ENCODE measurements around the gene ANGEL2.
A peak's percentile ranks its signal among the peaks of the same experiment; 100 is the strongest.
"Not testable (repeated sequence)": the region's sequence is repeated elsewhere in the genome, so short reads cannot be mapped to it uniquely, and the experiment has no call there.

The ANGEL2 gene

GRCh38 chr1:213027024-213027423, 11.4 kb upstream of the ANGEL2 start:
- DNase-seq; intact Hi-C loops (cut with DNase I): not testable (repeated sequence)

GRCh38 chr1:213020016-213020415, 4.3 kb upstream of the ANGEL2 start:
- intact Hi-C loops (cut with DNase I) = no loop called here
- DNase-seq = no peak

GRCh38 chr1:213019450-213019849, 3.8 kb upstream of the ANGEL2 start:
- DNase-seq = no peak
- intact Hi-C loops (cut with DNase I) = no loop called here

- DNase-seq = no peak
- intact Hi-C loops (cut with DNase I) = no loop called here
These were observed 2.0 kb upstream of the ANGEL2 start for GRCh38 chr1:213017447-213018273.

GRCh38 chr1:213014642-213015041, 1.0 kb downstream of the ANGEL2 start:
- intact Hi-C loops (cut with DNase I) = loop anchor here (1.0 kb wide), 1 partner anchor 37 kb away; the partner anchor contains the start of gene RPS6KC1
- no peak for DNase-seq

- no peak for DNase-seq
- intact Hi-C loops (cut with DNase I) = no loop called here
These were observed 7.1 kb downstream of the ANGEL2 start for GRCh38 chr1:213008564-213008963.

- intact Hi-C loops (cut with DNase I) = no loop called here
- no peak for DNase-seq
These were observed 12.4 kb downstream of the ANGEL2 start for GRCh38 chr1:213003256-213003655.

GRCh38 chr1:212994926-212995325, 20.7 kb downstream of the ANGEL2 start:
- intact Hi-C loops (cut with DNase I) = loop anchor here (1.0 kb wide), 1 partner anchor 180 kb away; no protein-coding TSS in a partner anchor
- no peak for DNase-seq

GRCh38 chr1:212993960-212994359, 21.7 kb downstream of the ANGEL2 start:
- DNase-seq; intact Hi-C loops (cut with DNase I): not testable (repeated sequence)

- no peak for DNase-seq
- intact Hi-C loops (cut with DNase I) = no loop called here
These were observed 25.4 kb downstream of the ANGEL2 start for GRCh38 chr1:212990276-212990675.

GRCh38 chr1:212987702-212988322, 27.9 kb downstream of the ANGEL2 start:
- DNase-seq = no peak
- intact Hi-C loops (cut with DNase I) = no loop called here

- intact Hi-C loops (cut with DNase I) = no loop called here
- no peak for DNase-seq
These were observed 29.1 kb downstream of the ANGEL2 start for GRCh38 chr1:212986551-212986950.

GRCh38 chr1:212984522-212985291, 31.0 kb downstream of the ANGEL2 start:
- no peak for DNase-seq
- intact Hi-C loops (cut with DNase I) = no loop called here

GRCh38 chr1:212983482-212983881, 32.2 kb downstream of the ANGEL2 start:
- no peak for DNase-seq
- intact Hi-C loops (cut with DNase I) = no loop called here

- intact Hi-C loops (cut with DNase I) = no loop called here
These were observed 33.1 kb downstream of the ANGEL2 start for GRCh38 chr1:212982430-212983152.

GRCh38 chr1:212981571-212982328, 33.9 kb downstream of the ANGEL2 start:
- intact Hi-C loops (cut with DNase I) = no loop called here

More at GRCh38 chr1:212982430-212983152, 33.1 kb downstream of the ANGEL2 start:
- peak in 1 of 10 donors; percentile 80 for DNase-seq

GRCh38 chr1:212981025-212981495, 34.6 kb downstream of the ANGEL2 start:
- intact Hi-C loops (cut with DNase I) = no loop called here
- DNase-seq = peak in 4 of 10 donors; percentile 8 to 84 (median 50)

More at GRCh38 chr1:212981571-212982328, 33.9 kb downstream of the ANGEL2 start:
- DNase-seq = peak in 4 of 10 donors; percentile 18 to 85 (median 83)

- intact Hi-C loops (cut with DNase I) = no loop called here
- peak in 1 of 10 donors; percentile 79 for DNase-seq
These were observed 35.4 kb downstream of the ANGEL2 start for GRCh38 chr1:212980123-212980785.

All from posterior cingulate gyrus (tissue), 11 donors.